HG02642 (cell line): ENCODE results near the gene JUNB.

ENCODE experiments used
- ATAC-seq: cut with Tn5 transposase; IDR thresholded peaks from one replicate; pipeline ENCODE4 v1.9.1; 2021; ENCODE audit warnings: mild to moderate bottlenecking; ENCODE audit not compliant: unreplicated experiment, poor library complexity

Gene JUNB

DNA sequence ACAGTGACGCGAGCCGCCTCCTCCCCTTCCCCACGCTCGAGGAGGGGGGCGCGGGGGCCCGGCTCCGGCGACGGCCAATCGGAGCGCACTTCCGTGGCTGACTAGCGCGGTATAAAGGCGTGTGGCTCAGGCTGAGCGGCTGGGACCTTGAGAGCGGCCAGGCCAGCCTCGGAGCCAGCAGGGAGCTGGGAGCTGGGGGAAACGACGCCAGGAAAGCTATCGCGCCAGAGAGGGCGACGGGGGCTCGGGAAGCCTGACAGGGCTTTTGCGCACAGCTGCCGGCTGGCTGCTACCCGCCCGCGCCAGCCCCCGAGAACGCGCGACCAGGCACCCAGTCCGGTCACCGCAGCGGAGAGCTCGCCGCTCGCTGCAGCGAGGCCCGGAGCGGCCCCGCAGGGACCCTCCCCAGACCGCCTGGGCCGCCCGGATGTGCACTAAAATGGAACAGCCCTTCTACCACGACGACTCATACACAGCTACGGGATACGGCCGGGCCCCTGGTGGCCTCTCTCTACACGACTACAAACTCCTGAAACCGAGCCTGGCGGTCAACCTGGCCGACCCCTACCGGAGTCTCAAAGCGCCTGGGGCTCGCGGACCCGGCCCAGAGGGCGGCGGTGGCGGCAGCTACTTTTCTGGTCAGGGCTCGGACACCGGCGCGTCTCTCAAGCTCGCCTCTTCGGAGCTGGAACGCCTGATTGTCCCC is at the start of gene JUNB:
Gene JUNB (plus strand): TSS at position 142 of the 706 bp plus-strand sequence. CDS start 286 bp downstream, at position 428.
- peak; percentile 36 for ATAC-seq

- ATAC-seq, result no peak
Measured at GRCh38 chr19:12745166-12745897, 46.0 kb upstream of the JUNB start.

- no peak for ATAC-seq
Measured at GRCh38 chr19:12748489-12748888, 42.8 kb upstream of the JUNB start.

DNA sequence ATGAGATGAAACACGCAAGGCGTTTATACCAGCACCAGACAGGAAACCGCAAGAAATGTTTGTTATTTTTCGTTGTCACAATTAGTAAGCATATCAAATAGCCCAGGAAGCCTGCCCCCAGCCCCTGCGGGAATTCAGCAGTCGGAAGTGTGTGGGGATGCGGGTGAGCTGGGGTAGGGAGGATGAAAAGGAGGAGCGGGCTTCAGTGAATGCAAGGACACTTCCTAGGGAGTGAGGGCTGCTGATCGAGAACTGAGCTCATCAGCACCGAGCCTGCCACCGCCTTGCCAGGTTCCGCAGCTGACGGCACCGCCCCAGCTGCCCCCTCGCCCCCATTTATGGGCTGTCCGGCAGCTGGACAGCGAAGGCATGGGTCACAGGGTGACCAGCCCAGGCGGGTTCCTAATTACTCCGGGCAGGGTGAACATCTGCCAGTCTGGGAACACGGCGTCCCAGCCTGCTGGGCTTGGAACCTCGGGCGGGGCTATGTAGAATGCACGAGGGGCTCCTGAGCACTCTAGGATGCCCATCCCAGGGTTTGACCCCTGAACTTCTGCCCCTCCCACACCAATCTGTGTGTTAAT is 41.3 kb upstream of the JUNB start:
- ATAC-seq, result no peak

DNA sequence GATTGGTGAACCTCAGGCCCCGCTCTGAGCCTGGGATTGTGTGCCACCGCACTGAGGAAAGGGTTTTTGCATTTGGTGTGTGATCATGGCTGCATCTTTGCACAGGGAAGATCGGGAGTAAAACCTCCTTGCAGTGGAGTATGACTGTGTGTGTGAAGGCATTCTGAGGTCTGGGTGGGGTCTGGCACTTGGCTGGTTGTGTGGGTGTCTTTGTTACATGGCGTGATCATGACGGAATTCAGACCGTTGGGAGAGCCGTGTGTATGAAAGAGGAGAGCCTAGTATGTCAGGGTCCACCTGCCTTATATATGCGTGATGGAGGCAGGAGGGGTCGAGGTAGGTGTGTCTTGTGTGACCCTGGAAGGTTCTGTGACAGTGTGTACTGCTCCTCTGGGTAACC is 40.4 kb upstream of the JUNB start:
- no peak for ATAC-seq

- no peak for ATAC-seq
Measured at GRCh38 chr19:12751635-12752034, 39.7 kb upstream of the JUNB start, which contains the start of gene BEST2. BEST2 (plus strand) TSS chr19:12751791; CDS start chr19:12752593, 802 bp downstream.

DNA sequence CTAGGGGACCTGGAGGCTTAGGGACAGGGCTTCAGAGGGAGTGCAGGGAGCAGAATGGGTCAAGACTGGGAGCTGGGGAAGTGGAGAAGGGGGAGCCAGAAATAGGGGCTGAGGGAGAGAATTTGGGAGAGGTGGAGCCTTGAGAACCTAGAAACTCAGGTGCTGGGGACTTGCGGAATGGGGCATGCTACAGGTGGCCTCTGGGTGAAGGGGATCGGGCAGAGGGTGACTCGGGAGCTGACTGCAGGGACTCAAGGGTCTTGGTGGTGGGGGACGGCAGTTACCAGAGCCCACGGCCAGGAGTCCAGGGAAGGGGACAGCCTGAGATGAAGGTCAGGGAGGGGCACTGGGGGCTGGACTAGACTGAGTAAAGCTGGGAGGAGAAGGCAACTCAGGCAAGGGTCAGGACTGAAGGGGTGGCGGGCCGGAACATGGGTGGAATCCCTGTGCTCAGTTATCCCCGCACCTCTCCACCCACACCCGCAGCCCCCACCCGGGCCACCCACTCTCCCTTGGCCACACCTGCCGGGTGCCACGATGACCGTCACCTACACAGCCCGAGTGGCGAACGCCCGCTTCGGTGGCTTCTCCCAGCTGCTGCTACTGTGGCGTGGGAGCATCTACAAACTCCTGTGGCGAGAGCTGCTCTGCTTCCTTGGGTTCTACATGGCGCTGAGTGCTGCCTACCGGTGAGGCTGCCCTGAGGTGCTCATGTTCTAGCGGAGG is 39.1 kb upstream of the JUNB start:
- no peak for ATAC-seq

- no peak for ATAC-seq
Measured at GRCh38 chr19:12754465-12755196, 36.7 kb upstream of the JUNB start.

DNA sequence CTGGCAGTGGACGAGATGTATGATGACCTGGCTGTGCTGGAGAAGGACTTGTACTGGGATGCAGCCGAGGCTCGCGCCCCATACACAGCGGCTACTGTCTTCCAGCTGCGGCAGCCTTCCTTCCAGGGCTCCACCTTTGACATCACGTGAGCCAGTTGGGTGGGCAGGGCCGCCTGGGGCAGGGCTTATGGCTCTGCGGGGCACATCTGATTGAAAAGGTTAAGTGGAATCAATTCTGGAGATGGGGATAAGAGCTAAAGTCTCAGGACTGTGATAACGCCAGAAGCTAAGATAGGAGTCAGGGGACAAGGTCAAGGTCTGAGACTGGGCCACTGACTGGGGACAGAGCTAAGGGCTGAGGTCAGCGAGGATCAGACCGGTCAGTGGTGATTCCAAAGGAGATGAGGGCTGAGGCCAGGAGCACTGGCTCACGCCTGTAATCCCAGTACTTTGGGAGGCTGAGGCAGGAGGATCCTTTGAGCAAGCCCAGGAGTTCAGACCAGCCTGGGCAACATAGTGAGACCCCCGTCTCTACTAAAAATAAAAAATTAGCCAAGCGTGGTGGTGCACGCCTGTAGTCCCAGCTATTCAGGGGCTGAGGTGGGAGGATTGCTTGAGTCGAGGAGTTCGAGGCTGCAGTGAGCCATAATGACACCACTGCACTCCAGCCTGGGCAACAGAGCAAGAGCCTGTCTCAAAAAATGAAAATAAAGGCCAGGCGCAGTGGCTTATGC is 35.0 kb upstream of the JUNB start:
- ATAC-seq, result no peak

GRCh38 chr19:12757544-12758274 is 33.6 kb upstream of the JUNB start:
- peak; percentile 51 for ATAC-seq

DNA sequence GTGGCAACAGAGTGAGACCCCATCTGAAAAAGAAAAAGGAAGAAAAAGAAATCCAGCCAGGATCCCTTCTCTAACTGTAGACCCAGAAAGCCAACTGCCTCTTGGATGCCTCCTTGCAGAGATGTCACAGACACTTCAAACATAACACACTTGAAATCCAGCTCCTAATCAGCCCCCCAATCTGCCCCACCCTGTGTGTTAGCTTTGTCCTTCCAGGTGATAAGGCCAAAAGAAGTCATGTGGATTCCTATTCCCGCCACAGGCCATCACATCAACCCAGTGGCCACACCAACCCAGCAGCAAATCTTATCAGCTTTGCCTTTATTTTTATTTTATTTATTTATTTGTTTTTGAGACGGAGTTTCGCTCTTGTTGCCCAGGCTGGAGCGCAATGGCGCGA is 31.6 kb upstream of the JUNB start:
- ATAC-seq, result no peak

- no peak for ATAC-seq
Measured at GRCh38 chr19:12763100-12763499, 28.2 kb upstream of the JUNB start.

GRCh38 chr19:12764698-12765097 is 26.6 kb upstream of the JUNB start:
- ATAC-seq, result no peak

- ATAC-seq, result peak; percentile 62
Measured at GRCh38 chr19:12766051-12766521, 25.2 kb upstream of the JUNB start.

GRCh38 chr19:12767150-12767549 is 24.1 kb upstream of the JUNB start:
- no peak for ATAC-seq

GRCh38 chr19:12767666-12768065 is 23.6 kb upstream of the JUNB start:
- ATAC-seq, result no peak

DNA sequence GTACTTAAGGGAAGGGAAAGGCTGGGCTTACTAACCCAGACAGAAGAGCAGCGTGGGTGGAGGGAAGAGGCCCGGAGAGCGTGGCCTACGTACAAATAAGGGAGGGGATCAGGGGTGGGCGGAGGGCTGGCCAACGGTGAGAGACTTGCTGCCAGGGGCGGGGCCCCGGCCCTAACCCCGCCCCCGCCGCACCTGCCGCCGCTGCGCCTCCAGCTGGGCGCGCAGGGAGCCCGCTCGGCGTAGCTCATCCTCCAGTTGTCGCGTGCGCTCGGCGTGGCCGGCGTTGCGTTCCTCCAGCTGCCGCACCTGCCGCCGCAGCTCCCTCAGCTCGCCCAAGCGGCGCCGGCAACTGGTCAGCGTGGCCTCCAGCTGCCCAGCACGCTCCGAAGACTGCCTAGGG is 21.6 kb upstream of the JUNB start:
- ATAC-seq, result no peak

GRCh38 chr19:12770922-12771321 is 20.4 kb upstream of the JUNB start:
- no peak for ATAC-seq

DNA sequence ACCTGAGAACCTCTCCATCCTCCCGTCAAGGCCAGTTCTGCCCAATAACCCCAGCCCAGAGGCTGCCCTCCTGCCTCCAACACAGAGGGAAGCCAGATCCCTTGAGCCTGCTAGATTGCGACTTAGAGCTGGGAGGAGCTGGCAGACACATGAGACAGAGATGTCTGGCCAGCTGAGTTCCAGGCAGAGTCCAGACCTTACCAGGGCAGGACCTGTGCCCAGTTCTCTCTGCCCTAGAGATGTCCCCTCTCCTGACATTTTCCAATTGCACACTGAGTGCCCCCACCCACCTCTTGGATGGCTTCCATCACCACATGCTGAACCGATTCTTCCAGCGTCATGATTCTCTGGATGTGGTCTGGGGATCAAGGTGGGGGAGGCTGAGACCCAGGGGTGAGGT is 19.0 kb upstream of the JUNB start:
- no peak for ATAC-seq
